Duodenal mucosa (tissue), 2 donors: ENCODE results near the gene CDH13.

Experiments
- H3K27ac ChIP-seq: one replicate; pipeline ENCODE4 v1.7.0; 2013; ENCODE audit warnings: low read depth, low read length
- H3K27me3 ChIP-seq, 2 donors: one replicate each; pipeline ENCODE4 v1.7.0; 2013; ENCODE audit warnings: low read length in 2 of 2, control low read depth in 1 of 2; ENCODE audit not compliant: insufficient read depth in 2 of 2, control insufficient read depth in 1 of 2
- H3K36me3 ChIP-seq, 2 donors: one replicate each; pipeline ENCODE4 v1.7.0; 2013; ENCODE audit warnings: low read length in 2 of 2, control low read depth in 1 of 2; ENCODE audit not compliant: insufficient read depth in 2 of 2, control insufficient read depth in 1 of 2
- H3K4me1 ChIP-seq, 2 donors: one replicate each; pipeline ENCODE4 v1.7.0; 2013; ENCODE audit warnings: low read length in 2 of 2, control low read depth in 1 of 2; ENCODE audit not compliant: insufficient read depth in 2 of 2, control insufficient read depth in 1 of 2
- H3K4me3 ChIP-seq, 2 donors: one replicate each; pipeline ENCODE4 v1.7.0; 2013; ENCODE audit warnings: low read length in 2 of 2, low read depth in 1 of 2
- H3K9ac ChIP-seq, 2 donors: one replicate each; pipeline ENCODE4 v1.7.0; 2013; ENCODE audit warnings: low read length in 2 of 2, low read depth in 1 of 2
- H3K9me3 ChIP-seq, 2 donors: one replicate each; pipeline ENCODE4 v1.7.0; 2013; ENCODE audit warnings: low read length in 2 of 2, control low read depth in 1 of 2; ENCODE audit not compliant: control insufficient read depth in 1 of 2

CDH13 gene

DNA sequence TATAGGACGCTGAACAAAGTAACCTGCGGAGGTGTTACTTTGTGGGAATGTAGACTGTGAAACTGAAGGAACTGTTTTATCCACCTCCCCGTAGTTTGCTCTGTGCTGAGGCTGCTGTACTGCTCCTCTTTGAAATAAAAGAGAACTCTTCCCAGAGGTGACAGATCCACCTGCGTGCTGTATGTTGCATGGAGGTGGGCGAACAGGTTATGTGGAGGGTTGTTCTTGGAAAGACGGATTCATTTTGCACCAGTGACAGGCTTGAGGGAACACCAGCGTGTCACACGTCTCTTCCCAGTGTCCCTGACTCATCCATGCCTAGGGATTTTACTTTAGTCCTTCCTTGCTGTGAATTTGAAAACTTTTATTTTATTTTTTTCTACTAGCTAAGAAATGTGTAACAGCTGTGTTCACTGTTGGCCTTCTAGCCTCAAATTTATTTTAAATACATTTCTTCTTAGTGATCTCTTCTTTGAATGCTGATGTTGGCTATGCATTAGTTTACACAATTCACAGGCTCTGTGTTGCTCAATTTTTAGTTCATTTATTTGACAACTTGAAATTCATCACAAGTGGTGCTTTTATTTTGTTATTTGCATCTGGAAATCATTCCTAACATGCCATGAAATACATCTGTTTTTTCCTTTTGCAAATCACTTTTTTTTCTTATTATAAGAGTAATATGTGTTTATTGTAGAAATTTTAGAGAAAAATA is 512.4 kb downstream of the CDH13 start:
- H3K27me3 ChIP-seq, result no peaks in the 10 kb centered on the region
- no peak overlapping the region for H3K9ac ChIP-seq
- H3K9me3 ChIP-seq, result no peaks in the 10 kb centered on the region
- no peak overlapping the region for H3K27ac ChIP-seq
- no peaks in the 10 kb centered on the region for H3K36me3 ChIP-seq
- no peak overlapping the region for H3K4me3 ChIP-seq
- peaks cover 18 to 22% of the 10 kb centered on the region in 2 donors for H3K4me1 ChIP-seq

DNA sequence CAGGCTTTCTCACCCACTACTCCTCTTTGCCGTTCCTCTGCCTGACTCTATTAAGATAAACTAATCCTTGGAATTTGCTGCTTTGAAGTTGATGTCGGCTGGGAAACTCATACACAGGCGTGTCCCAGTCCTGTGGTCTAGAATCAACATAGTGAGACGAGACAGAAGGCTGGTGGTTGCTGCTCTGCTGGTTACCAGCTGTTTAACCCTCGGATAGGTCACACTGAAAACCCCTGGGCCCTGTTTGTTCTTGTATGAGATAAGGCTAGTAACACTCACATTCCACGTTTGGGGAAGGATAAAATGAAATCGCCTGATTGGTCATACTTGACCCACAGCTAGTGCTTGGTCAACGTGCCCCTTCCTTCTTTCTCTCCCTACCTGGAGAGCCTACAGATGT is 517.0 kb downstream of the CDH13 start:
- Histone ChIP-seq H3K4me1 (peaks cover 0 to under 1% of the 10 kb centered on the region in 2 donors), H3K9ac (no peak overlapping the region), H3K9me3 (no peaks in the 10 kb centered on the region), H3K27me3 (no peaks in the 10 kb centered on the region), H3K4me3 (no peak overlapping the region), H3K27ac (no peak overlapping the region), H3K36me3 (no peaks in the 10 kb centered on the region)

DNA sequence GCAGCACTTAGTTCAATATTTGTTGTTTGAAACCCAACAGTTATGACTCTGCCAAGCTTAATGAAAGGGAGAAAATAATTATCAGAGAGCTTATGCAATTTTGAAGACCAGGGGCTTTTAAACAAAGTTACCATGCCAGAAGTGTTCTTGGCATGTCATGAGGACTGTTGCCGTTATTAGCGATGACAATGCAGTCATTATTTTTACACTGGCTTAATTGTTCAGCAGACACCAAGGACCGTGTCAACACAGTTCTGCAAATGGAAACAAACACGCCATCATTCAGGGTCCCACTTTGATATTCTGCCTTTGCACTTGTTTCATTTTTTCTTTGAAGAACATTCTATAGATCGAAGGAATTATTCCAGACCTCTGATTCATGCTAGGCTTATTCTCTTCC is 518.5 kb downstream of the CDH13 start:
- Histone ChIP-seq H3K27me3 (no peaks in the 10 kb centered on the region), H3K4me3 (no peak overlapping the region), H3K4me1 (no peaks in the 10 kb centered on the region), H3K27ac (no peak overlapping the region), H3K36me3 (no peaks in the 10 kb centered on the region), H3K9ac (no peak overlapping the region), H3K9me3 (no peaks in the 10 kb centered on the region)

DNA sequence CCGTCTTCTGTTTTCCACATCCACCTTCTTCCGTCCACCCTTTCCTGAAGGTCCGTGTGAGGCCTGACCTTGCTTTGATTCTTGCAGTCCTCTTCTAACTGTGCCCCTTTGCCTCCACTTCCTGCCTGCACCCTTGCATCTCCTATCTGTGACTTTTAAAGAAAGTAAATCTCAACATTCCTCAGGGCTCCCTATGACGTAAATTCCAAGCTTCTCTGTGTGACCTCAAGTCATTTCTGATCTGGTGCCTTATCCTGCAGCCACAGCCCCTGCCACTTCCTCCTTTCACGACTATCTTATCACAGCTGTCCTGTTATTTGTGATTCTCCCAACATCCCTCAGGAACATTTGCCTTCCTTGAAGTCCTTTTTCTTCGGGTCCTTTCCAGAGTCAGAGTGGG is 520.5 kb downstream of the CDH13 start:
- H3K4me1 ChIP-seq, result no peaks in the 10 kb centered on the region
- no peak overlapping the region for H3K4me3 ChIP-seq
- H3K9me3 ChIP-seq, result no peaks in the 10 kb centered on the region
- H3K27ac ChIP-seq, result no peak overlapping the region
- no peaks in the 10 kb centered on the region for H3K27me3 ChIP-seq
- no peak overlapping the region for H3K9ac ChIP-seq
- H3K36me3 ChIP-seq, result no peaks in the 10 kb centered on the region

DNA sequence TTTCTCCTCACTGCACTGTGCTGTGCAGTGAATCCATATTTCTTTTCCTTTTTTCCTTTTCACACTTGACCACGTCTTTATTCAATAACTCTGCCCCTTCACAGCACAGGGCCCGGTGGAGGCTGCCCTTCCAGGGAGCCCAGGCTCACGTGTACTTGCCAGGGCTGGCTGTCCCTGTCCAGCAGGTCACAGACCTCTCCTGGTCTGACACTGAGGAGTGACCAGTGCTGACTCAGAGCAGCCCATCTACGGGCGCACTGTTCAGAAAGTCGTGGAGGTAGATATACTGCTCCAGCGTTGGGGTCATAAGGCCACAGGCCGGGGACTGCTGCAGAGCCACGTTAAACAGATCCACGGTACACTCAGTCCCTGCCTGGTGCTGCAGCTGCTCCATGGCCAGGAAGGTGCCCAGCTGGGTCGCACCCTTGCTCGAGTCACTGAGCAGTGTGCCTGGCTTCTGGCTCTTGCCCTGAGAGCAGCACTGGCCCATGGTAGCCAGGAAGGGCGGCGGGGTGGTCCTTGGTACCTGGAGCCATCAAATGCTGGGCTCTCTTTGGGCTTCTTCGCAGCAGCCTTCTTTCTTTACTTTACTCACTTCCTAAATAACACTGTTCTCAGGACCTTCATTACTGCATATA is 531.7 kb downstream of the CDH13 start:
- no peak overlapping the region for H3K4me3 ChIP-seq
- no peaks in the 10 kb centered on the region for H3K9me3 ChIP-seq
- H3K27ac ChIP-seq, result no peak overlapping the region
- no peaks in the 10 kb centered on the region for H3K27me3 ChIP-seq
- no peaks in the 10 kb centered on the region for H3K36me3 ChIP-seq
- H3K4me1 ChIP-seq, result no peaks in the 10 kb centered on the region
- no peak overlapping the region for H3K9ac ChIP-seq

DNA sequence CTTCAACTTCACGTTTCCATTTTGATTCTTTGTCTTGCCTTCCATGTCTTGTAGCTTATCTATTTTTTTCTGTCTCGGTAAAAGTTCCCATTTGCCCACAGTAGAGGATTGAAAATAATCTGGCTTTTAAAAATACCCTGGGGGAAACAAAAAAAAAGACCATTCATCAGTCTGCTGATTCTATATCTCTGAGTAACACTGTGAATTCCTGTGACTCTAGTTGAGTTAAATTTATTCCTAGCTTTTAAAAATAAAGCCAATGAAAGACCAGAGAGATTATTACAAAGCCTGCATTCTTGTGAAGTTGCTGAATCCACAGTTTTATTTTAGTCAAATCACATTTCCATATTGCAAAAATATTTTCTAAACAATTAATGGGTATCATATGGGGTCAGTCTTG is 532.3 kb downstream of the CDH13 start:
- Histone ChIP-seq H3K4me1 (no peaks in the 10 kb centered on the region), H3K36me3 (no peaks in the 10 kb centered on the region), H3K27me3 (no peaks in the 10 kb centered on the region), H3K4me3 (no peak overlapping the region), H3K9ac (no peak overlapping the region), H3K9me3 (no peaks in the 10 kb centered on the region), H3K27ac (no peak overlapping the region)

DNA sequence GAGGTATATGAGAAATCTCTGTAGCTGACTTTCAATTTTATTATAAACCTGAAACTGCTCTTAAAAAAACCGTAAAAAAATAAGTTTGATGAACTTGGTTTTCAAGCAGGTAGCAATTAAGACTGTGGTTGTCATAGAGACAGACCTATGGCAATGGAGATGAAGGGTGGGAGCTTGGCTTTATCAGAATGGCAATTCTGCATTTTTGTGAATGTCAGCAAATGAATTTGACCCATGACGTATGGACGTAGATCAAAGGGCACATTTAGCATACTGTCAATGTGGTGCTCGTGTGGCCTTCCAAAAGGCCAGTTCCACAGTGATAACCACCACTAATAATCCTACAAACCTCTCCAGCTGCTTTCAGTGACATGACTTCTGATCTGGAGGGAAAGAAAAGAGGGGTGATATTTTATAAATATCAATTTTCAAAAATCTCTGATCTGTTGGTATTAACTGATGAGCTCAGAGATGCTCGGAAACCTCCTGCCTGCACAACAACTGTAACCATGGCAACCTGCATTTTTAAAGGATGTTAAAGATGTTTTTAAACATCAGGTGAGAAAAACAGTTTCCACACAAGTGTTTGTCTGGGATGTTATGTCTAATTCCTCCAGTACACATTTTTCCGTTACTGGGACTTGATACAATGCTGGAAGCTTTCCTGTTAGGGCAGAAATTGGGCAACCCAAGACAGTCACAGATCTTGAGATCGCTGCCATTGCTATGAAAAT is 533.7 kb downstream of the CDH13 start:
- Histone ChIP-seq H3K9me3 (no peaks in the 10 kb centered on the region), H3K9ac (no peak overlapping the region), H3K4me1 (no peaks in the 10 kb centered on the region), H3K36me3 (no peaks in the 10 kb centered on the region), H3K4me3 (no peak overlapping the region), H3K27me3 (peaks cover 0 to 3% of the 10 kb centered on the region in 2 donors), H3K27ac (no peak overlapping the region)

DNA sequence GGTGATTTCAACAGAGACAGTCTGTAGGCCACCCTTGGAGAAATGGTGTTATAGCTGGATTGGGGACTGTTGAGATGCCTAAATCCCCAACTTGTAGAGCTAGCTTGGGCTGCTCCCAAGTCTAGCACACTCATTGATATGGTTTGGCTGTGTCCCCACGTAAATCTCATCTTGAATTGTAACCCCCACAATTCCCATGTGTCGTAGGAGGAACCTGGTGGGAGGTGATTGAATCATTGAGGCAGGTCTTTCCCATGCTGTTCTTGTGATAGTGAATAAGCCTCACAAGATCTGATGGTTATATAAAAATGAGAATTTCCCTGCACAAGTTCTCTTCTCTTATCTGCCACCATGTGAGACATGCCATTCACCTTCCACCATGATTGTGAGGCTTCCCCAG is 536.0 kb downstream of the CDH13 start:
- no peak overlapping the region for H3K4me3 ChIP-seq
- H3K36me3 ChIP-seq, result no peaks in the 10 kb centered on the region
- peaks cover 0 to 3% of the 10 kb centered on the region in 2 donors for H3K27me3 ChIP-seq
- H3K27ac ChIP-seq, result no peak overlapping the region
- H3K4me1 ChIP-seq, result no peaks in the 10 kb centered on the region
- H3K9ac ChIP-seq, result no peak overlapping the region
- no peaks in the 10 kb centered on the region for H3K9me3 ChIP-seq

DNA sequence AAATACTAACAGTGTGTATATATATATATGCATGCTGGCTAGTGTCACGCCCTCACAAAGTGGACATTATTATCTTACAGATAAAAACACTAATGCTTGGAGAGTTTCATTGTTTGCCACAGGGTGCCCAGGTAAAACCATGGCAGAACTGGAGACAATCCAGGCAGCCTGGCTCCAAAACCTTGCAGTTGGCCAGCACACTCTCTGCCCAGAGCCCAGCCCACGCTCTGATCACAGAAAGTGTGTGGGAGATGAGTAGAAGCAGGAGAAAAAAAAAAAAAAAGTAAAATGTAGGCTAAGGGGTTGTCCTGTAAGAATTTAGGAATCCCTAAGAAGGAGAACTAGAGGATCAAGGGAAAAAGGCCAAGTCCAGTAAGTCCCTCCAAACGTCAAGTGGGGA is 538.0 kb downstream of the CDH13 start:
- no peak overlapping the region for H3K27ac ChIP-seq
- no peaks in the 10 kb centered on the region for H3K9me3 ChIP-seq
- no peak overlapping the region for H3K4me3 ChIP-seq
- no peak overlapping the region for H3K9ac ChIP-seq
- H3K27me3 ChIP-seq, result peaks cover 0 to 3% of the 10 kb centered on the region in 2 donors
- no peaks in the 10 kb centered on the region for H3K36me3 ChIP-seq
- H3K4me1 ChIP-seq, result no peaks in the 10 kb centered on the region

DNA sequence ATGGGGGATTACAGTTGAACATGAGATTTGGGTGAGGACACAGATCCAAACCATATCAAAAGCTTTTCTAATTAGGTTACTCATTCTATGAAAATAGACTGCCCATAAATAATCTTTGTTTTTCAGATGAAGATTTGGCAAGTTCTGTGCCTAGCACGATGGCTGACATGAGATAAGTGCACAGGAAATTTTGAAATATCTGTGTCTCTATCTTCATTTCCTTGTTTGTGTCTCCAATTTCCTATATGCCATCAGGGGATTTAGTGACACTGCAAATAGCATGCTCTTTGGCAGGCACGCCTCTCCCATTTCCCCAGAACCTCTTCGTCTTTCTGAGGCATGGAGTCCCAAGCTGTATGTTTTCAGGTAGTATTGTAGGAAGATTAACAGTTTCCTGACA is 544.6 kb downstream of the CDH13 start:
- no peak overlapping the region for H3K4me3 ChIP-seq
- no peaks in the 10 kb centered on the region for H3K36me3 ChIP-seq
- H3K27me3 ChIP-seq, result no peaks in the 10 kb centered on the region

More for the DNA sequence above, 544.6 kb downstream of the CDH13 start:
- Histone ChIP-seq H3K9me3 (no peaks in the 10 kb centered on the region), H3K9ac (no peak overlapping the region), H3K27ac (no peak overlapping the region), H3K4me1 (no peaks in the 10 kb centered on the region)
